ENCODE data around the gene SYTL5.

SYTL5 gene

GRCh38 chrX:38138900-38139299 lies 132.5 kb downstream of the SYTL5 start:
- no peak overlapping the region for H3K27ac ChIP-seq
- no peak for TF ChIP-seq CTCF (conservative IDR thresholded peaks at IDR 0.05)

GRCh38 chrX:38142610-38143009 lies 136.3 kb downstream of the SYTL5 start:
- no peak overlapping the region for H3K27ac ChIP-seq
- TF ChIP-seq CTCF (conservative IDR thresholded peaks at IDR 0.05) = no peak

- no peak overlapping the region for H3K27ac ChIP-seq
- no peak for TF ChIP-seq CTCF (conservative IDR thresholded peaks at IDR 0.05)
These were observed 142.7 kb downstream of the SYTL5 start for GRCh38 chrX:38149016-38149415.

- H3K27ac ChIP-seq = no peak overlapping the region
- TF ChIP-seq CTCF (conservative IDR thresholded peaks at IDR 0.05) = no peak
These were observed 144.6 kb downstream of the SYTL5 start for GRCh38 chrX:38150993-38151392.

GRCh38 chrX:38151441-38151840 lies 145.1 kb downstream of the SYTL5 start:
- no peak overlapping the region for H3K27ac ChIP-seq
- no peak for TF ChIP-seq CTCF (conservative IDR thresholded peaks at IDR 0.05)

DNA sequence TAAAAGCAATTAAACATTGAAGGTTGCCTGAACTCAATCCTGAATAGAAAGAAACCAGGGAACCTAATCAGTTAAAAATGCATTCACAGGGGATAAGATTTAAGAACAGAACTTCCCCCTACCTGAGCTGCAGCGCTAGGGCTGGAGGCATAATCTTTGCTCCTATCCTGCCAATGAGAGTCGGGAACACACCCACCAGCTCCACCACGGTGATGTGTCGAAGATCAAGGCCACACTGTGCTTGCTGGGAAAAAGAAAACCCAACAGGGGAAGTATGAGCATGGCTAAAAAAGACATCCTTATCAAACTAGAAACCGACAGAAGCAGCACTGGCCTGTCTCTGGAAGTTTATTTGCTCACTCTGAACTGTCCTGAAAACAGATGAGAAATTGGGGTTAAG lies 148.0 kb downstream of the SYTL5 start:
- TF ChIP-seq CTCF (conservative IDR thresholded peaks at IDR 0.05) = no peak
- no peak overlapping the region for H3K27ac ChIP-seq

DNA sequence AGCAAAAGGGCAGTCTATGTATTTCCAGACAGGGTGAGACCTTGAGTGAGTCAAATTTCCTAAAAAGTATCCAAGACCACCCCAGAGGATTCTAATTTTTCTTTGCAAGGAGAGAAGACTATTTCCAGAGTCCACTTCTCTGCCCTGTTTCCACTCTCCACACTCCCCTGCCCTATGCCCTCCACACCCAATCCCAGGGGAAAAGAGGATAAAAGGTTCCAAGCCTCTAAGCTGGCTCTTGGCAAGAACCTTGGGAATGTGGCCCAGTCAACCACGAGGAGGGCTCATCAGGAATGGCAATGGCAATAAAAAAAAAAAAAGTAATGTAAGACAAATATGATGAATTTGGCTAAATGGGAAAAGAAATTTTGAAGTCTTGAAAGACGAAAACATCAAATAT lies 148.5 kb downstream of the SYTL5 start:
- no peak for TF ChIP-seq CTCF (conservative IDR thresholded peaks at IDR 0.05)

DNA sequence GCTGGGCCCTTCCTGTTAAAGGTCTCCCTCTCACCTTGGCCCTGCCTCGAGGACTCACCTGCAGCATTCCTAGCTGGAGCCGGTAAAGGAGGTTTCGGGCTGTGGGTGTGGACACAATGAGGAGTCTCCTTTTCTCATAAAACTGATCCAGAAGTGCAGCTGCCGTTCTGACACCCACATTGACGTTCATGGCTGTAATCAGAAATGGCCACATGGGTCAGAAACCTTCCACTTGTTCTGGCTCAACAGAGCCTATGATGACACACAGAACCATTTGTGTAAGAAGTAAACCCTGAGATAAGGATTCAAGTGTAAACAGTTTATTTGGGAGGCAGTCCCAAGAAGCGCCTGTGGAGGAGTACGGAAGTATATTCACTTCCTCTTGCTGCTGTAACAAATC lies 150.5 kb downstream of the SYTL5 start:
- TF ChIP-seq CTCF (conservative IDR thresholded peaks at IDR 0.05) = no peak
- no peak overlapping the region for H3K27ac ChIP-seq

More for the DNA sequence above, 148.5 kb downstream of the SYTL5 start:
- no peak overlapping the region for H3K27ac ChIP-seq

Data from VCaP (cell line).